SK-N-MC (cell line): ENCODE data around the gene GMPS.

Experiments used
- EZH2 ChIP-seq: fragments of 200-600 bp; sonication (generic); IDR thresholded peaks from one replicate; pipeline ENCODE4 v1.6.1; 2017; ENCODE audit warnings: antibody characterized with exemption
- FOXP2 ChIP-seq: optimal IDR thresholded peaks from 2 replicates; pipeline ENCODE3; 2011; ENCODE audit warnings: mild to moderate bottlenecking, moderate library complexity; ENCODE audit not compliant: insufficient read depth; ENCODE audit errors: extremely low read length, control extremely low read depth
- POLR2AphosphoS5 ChIP-seq: IDR thresholded peaks from 2 replicates; pipeline ENCODE4 v1.6.1; 2012; ENCODE audit warnings: mild to moderate bottlenecking, low read depth, low read length, borderline replicate concordance

DNA sequence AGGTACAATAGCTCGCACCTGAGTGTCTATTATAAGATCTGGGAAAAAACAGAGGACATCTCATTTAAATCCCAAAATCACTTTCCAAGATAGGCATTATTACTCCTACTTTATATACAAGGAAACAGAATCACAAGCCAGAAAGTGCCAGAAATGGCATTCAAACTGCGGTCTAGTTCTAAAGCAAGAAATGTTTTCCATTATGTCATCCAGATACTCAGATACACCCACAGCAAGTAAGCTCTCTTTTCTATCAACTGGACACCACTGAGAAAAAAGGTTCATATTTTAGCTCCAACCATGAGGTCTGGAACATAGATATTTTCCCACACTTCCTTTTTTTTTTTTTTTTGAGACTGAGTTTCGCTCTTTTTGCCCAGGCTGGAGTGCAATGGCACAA is 24.3 kb upstream of the GMPS start:
- TF ChIP-seq EZH2 (no peak), FOXP2 (no peak), POLR2AphosphoS5 (no peak)
